Retina (tissue), 1 donor: ENCODE results near the gene ITIH5.
A peak's percentile ranks its signal among the peaks of the same experiment; 100 is the strongest.

Experiments
- DNase-seq: peaks from one replicate; pipeline ENCODE4 v3.0.0-alpha.2; 2016

ITIH5 gene

GRCh38 chr10:7579681-7580080 is 87.1 kb downstream of the ITIH5 start:
- DNase-seq: no peak

- no peak for DNase-seq
These were observed 89.2 kb downstream of the ITIH5 start for GRCh38 chr10:7577579-7577978.

- DNase-seq: no peak
These were observed 89.6 kb downstream of the ITIH5 start for GRCh38 chr10:7577176-7577575.

- no peak for DNase-seq
These were observed 90.4 kb downstream of the ITIH5 start for GRCh38 chr10:7576340-7576739.

GRCh38 chr10:7572391-7572790 is 94.4 kb downstream of the ITIH5 start:
- no peak for DNase-seq

GRCh38 chr10:7571981-7572380 is 94.8 kb downstream of the ITIH5 start:
- DNase-seq: no peak

GRCh38 chr10:7567911-7568620 is 98.7 kb downstream of the ITIH5 start:
- no peak for DNase-seq

GRCh38 chr10:7566891-7567290 is 99.9 kb downstream of the ITIH5 start:
- no peak for DNase-seq

GRCh38 chr10:7565871-7566270 is 100.9 kb downstream of the ITIH5 start:
- DNase-seq: no peak

- no peak for DNase-seq
These were observed 103.0 kb downstream of the ITIH5 start for GRCh38 chr10:7563770-7564169.

GRCh38 chr10:7563368-7563767 is 103.4 kb downstream of the ITIH5 start:
- no peak for DNase-seq

GRCh38 chr10:7561985-7562384 is 104.8 kb downstream of the ITIH5 start:
- no peak for DNase-seq

- peak; percentile 57 for DNase-seq
These were observed 105.4 kb downstream of the ITIH5 start for GRCh38 chr10:7561216-7561893.

GRCh38 chr10:7560519-7560918 is 106.2 kb downstream of the ITIH5 start:
- no peak for DNase-seq

GRCh38 chr10:7559386-7559785 is 107.4 kb downstream of the ITIH5 start:
- no peak for DNase-seq

- DNase-seq: no peak
These were observed 108.7 kb downstream of the ITIH5 start for GRCh38 chr10:7558036-7558435.

GRCh38 chr10:7553531-7553930 is 113.2 kb downstream of the ITIH5 start:
- DNase-seq: no peak

- DNase-seq: peak; percentile 74
These were observed 114.6 kb downstream of the ITIH5 start for GRCh38 chr10:7551950-7552716.

- DNase-seq: peak; percentile 63
These were observed 115.5 kb downstream of the ITIH5 start for GRCh38 chr10:7551289-7551688.

GRCh38 chr10:7550013-7550412 is 116.8 kb downstream of the ITIH5 start:
- DNase-seq: no peak

GRCh38 chr10:7547829-7548228 is 118.9 kb downstream of the ITIH5 start:
- no peak for DNase-seq

GRCh38 chr10:7547206-7547605 is 119.6 kb downstream of the ITIH5 start:
- DNase-seq: no peak

GRCh38 chr10:7546385-7546967 is 120.3 kb downstream of the ITIH5 start:
- no peak for DNase-seq

- DNase-seq: no peak
These were observed 121.0 kb downstream of the ITIH5 start for GRCh38 chr10:7545792-7546191.
